Colonic mucosa (tissue), 4 donors: ENCODE results near the gene FGF14. TPM values are rescaled to one million over a fixed set of nuclear protein-coding genes. Genes with fewer than 3 reads are reported as not detected.
A peak's percentile ranks its signal among the peaks of the same experiment; 100 is the strongest.

Source experiments
- DNase-seq: peaks from one replicate; pipeline ENCODE4 v3.0.0-alpha.2; 2020
- H3K27ac ChIP-seq: fragments of 200-600 bp; one replicate; pipeline ENCODE4 v1.8.0; 2021
- H3K27me3 ChIP-seq: fragments of 200-600 bp; one replicate; pipeline ENCODE4 v1.8.0; 2021
- H3K36me3 ChIP-seq: fragments of 200-600 bp; one replicate; pipeline ENCODE4 v1.8.0; 2021
- H3K4me1 ChIP-seq: fragments of 200-600 bp; one replicate; pipeline ENCODE4 v1.8.0; 2021; ENCODE audit warnings: mild to moderate bottlenecking
- H3K4me3 ChIP-seq: fragments of 200-600 bp; one replicate; pipeline ENCODE4 v1.8.0; 2021
- H3K9ac ChIP-seq, 2 donors: one replicate each; pipeline ENCODE4 v1.7.0; 2013; ENCODE audit warnings: control low read depth in 2 of 2, low read depth in 2 of 2, low read length in 2 of 2
- H3K9me3 ChIP-seq: fragments of 200-600 bp; one replicate; pipeline ENCODE4 v1.8.0; 2021
- intact Hi-C: fragments of 100-400 bp; cut with DNase I; formaldehyde crosslinking; loops from one replicate; pipeline ENCODE4 v1.14.1; 2022
- total RNA-seq, 2 donors: library from RNA; stranded (reverse); fragmentation: NEBNext Ultra II Directional in 1 of 2; extraction: Animal tissue kit (Norgen Biotek cat#: 25700) in 1 of 2; gene quantifications; one replicate each; pipeline ENCODE4 v1.2.1, GENCODE V29; 2021
- TF ChIP-seq, protein P1 (sequence below): fragments of 200-600 bp; IDR thresholded peaks from one replicate; pipeline ENCODE4 v1.8.0; 2022; ENCODE audit warnings: antibody characterized with exemption, mild to moderate bottlenecking
- donor health status: healthy.
- donor health status: DM: no; HTN: no; CAD: no.
- donor health status: DM: no; HTN: no; CAD: no.

The FGF14 gene
- total RNA-seq, 2 donors from 2014 or later = 0.62 to 0.85 TPM

DNA sequence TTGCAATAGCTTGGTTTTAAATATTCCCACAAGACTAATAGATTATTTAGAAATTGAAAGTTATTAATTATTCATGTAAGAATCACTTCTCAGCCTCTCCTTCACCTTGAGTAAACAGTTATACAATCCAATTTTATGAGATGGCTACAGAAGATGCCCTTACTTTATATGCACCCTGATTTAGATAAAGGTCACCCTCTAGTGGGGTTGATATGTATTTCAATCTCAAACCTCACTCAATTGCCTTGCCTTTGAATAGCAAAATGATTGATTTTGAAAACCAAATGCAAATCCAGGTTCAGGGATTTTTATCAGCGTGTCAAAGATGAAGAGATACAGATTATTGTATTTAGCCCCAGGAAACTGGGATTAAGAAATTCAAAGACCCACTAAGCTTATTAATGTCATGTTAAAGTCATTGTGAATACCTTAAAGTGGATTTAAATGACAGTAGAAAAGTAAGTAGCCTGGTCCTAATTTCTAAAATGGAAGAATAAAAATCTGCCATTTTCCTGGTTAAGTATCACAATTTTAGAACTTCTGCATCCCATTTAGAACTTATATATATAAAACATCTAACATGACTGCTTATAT lies 644.3 kb downstream of the FGF14 start:
- H3K9ac ChIP-seq = no peak overlapping the region
- DNase-seq = no peak
- no peaks in the 10 kb centered on the region for H3K27me3 ChIP-seq
- H3K27ac ChIP-seq = no peak overlapping the region
- H3K9me3 ChIP-seq = no peaks in the 10 kb centered on the region
- no peak overlapping the region for H3K4me3 ChIP-seq
- H3K36me3 ChIP-seq = no peaks in the 10 kb centered on the region
- no peaks in the 10 kb centered on the region for H3K4me1 ChIP-seq
- intact Hi-C loops = loop anchor here (2.0 kb wide), 1 partner anchor 243 kb away; no protein-coding TSS in a partner anchor
- TF ChIP-seq, protein P1, sequence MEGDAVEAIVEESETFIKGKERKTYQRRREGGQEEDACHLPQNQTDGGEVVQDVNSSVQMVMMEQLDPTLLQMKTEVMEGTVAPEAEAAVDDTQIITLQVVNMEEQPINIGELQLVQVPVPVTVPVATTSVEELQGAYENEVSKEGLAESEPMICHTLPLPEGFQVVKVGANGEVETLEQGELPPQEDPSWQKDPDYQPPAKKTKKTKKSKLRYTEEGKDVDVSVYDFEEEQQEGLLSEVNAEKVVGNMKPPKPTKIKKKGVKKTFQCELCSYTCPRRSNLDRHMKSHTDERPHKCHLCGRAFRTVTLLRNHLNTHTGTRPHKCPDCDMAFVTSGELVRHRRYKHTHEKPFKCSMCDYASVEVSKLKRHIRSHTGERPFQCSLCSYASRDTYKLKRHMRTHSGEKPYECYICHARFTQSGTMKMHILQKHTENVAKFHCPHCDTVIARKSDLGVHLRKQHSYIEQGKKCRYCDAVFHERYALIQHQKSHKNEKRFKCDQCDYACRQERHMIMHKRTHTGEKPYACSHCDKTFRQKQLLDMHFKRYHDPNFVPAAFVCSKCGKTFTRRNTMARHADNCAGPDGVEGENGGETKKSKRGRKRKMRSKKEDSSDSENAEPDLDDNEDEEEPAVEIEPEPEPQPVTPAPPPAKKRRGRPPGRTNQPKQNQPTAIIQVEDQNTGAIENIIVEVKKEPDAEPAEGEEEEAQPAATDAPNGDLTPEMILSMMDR = peak; percentile 27

DNA sequence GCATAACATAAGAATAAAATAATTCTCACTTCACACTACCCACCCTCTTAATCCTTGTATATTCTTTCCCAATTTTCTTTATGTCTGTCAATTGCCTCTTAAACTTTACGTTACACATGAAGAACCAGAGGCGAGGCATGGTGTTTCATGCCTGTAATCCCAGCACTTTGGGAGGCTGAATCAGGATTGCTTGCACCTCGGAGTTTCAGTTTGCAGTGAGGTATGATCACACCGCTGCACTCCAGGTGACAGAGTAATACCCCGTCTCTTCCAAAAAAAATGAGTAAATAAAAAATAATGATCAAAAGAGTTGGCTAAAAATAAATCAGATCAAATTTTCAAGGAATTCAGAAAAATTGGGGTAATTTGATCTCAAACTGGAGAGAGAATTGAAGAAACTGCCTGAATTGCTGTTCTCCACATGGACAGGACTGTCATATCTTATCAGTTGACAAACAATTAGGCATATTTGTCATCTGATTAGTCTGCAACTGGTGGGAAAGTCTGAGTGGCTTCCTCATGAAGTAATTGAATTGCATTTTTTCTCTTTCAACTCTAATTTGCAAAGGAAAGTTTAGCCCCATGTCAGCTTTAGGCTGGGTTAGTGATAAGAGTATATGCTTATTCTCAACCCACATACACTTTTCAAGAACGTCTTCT lies 646.5 kb downstream of the FGF14 start:
- DNase-seq = no peak
- no peak overlapping the region for H3K4me3 ChIP-seq
- no peaks in the 10 kb centered on the region for H3K4me1 ChIP-seq
- no peak overlapping the region for H3K27ac ChIP-seq
- H3K36me3 ChIP-seq = no peaks in the 10 kb centered on the region
- no peaks in the 10 kb centered on the region for H3K9me3 ChIP-seq
- intact Hi-C loops = no loop called here
- TF ChIP-seq, protein P1 = no peak
- H3K27me3 ChIP-seq = no peaks in the 10 kb centered on the region
- no peak overlapping the region for H3K9ac ChIP-seq

DNA sequence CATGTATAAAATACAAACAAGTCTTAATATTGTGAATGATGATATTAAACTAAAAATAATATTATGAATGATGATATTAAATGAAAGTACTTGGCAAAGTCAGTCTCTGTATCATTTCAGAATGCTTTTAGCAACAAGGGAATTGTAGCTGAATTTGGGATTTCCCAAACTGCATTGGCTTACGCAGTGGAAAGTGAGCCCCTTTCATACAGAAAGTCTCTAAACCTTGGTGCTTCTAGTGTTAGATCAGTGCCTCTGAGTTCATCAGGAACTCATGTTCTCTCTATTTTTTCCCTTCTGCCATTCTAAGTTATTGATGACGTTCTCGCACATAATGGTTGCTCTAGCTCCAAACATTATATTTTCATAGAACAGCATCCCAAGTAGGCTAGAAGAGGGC lies 649.4 kb downstream of the FGF14 start:
- H3K36me3 ChIP-seq = no peaks in the 10 kb centered on the region
- H3K27ac ChIP-seq = no peak overlapping the region
- H3K9me3 ChIP-seq = no peaks in the 10 kb centered on the region
- H3K9ac ChIP-seq = no peak overlapping the region
- no peaks in the 10 kb centered on the region for H3K4me1 ChIP-seq
- intact Hi-C loops = no loop called here
- no peak for DNase-seq
- no peaks in the 10 kb centered on the region for H3K27me3 ChIP-seq
- no peak overlapping the region for H3K4me3 ChIP-seq
- TF ChIP-seq, protein P1 = no peak

DNA sequence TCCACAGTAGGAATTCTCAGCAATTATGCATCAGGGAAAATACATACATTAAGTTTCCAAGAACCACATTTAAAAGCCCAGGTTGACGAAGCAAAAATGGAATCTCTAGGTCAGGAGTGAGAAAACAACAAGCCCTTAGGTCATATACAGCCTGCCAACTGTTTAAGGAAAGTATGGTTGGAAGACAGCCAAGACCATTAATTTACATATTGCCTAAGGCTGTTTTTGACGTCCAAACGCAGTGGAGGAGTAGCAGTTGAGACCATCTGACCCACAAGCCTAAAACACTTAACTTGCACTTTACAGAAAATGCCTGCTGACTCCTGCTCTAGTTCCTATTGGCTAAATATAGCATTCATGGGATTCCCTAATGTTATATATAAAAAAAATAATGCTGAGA lies 650.4 kb downstream of the FGF14 start:
- Histone ChIP-seq H3K4me3 (no peak overlapping the region), H3K27ac (no peak overlapping the region), H3K4me1 (no peaks in the 10 kb centered on the region), H3K27me3 (no peaks in the 10 kb centered on the region), H3K9ac (no peak overlapping the region), H3K9me3 (no peaks in the 10 kb centered on the region), H3K36me3 (no peaks in the 10 kb centered on the region)
- intact Hi-C loops = no loop called here
- DNase-seq = no peak
- TF ChIP-seq, protein P1 = no peak

DNA sequence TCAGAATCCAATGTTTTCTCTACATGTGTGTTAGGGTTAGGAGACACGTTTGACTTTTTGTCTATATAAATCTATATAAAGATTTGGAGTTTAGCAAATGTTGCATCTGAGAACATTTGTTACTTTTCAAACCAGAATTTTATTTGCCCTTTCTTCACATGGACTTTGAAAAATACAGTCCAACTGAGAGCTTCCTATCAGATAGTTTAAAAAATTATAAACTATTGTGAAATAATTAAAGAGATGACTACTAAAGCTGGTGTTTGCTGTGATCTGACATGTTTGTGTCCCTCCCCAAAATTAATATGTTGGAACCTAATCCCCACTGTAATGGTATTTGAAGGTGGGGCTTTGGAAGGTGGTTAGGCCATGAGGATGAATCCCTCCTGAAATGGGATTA lies 652.3 kb downstream of the FGF14 start:
- intact Hi-C loops = no loop called here
- no peaks in the 10 kb centered on the region for H3K36me3 ChIP-seq
- H3K27ac ChIP-seq = no peak overlapping the region
- H3K27me3 ChIP-seq = no peaks in the 10 kb centered on the region
- DNase-seq = no peak
- TF ChIP-seq, protein P1 = no peak
- no peak overlapping the region for H3K9ac ChIP-seq
- H3K4me3 ChIP-seq = no peak overlapping the region
- H3K4me1 ChIP-seq = no peaks in the 10 kb centered on the region
- H3K9me3 ChIP-seq = no peaks in the 10 kb centered on the region
